ENCODE data around the gene MORF4L1.

- TF ChIP-seq ATF7 (IDR thresholded peaks at IDR 0.05; ENCODE audit: low read depth) (no peak), CTCF (IDR thresholded peaks at IDR 0.05 in 2 of 3, conservative IDR thresholded peaks at IDR 0.05 in 1 of 3; ENCODE audit: control insufficient read depth in 2 of 3, extremely low read depth in 1 of 3, insufficient read depth in 1 of 3, low read depth in 3 of 3, low read length in 3 of 3) (no peak), POLR2A (IDR thresholded peaks at IDR 0.05; ENCODE audit: low read depth, low read length) (no peak), SMC3 (IDR thresholded peaks at IDR 0.05; ENCODE audit: borderline replicate concordance, low read length) (no peak), PAX8 (IDR thresholded peaks at IDR 0.05) (no peak), EZH2 (IDR thresholded peaks at IDR 0.05; ENCODE audit: borderline replicate concordance, control insufficient read depth, low read depth, low read length) (no peak), CEBPB (IDR thresholded peaks at IDR 0.05; ENCODE audit: borderline replicate concordance in 1 of 2, low read depth in 2 of 2, low read length in 2 of 2) (no peak)
Observed at GRCh38 chr15:78923480-78924360, 51.0 kb downstream of the MORF4L1 start.

Data from GM12878 (cell line).